Erythroblast (primary cell): ENCODE measurements around the gene FSTL4.

ENCODE experiments used
- DNase-seq, 2 experiments: peaks; one replicate each; lab custom pipeline; 2025; lab: John Stamatoyannopoulos, UW
- GATA1 ChIP-seq: IDR thresholded peaks from 2 replicates; pipeline ENCODE4 v1.6.1; 2011; ENCODE audit warnings: low read depth, mild to moderate bottlenecking, control low read depth, low read length, moderate library complexity
- POLR2A ChIP-seq: IDR thresholded peaks from 2 replicates; pipeline ENCODE4 v1.6.1; 2011; ENCODE audit warnings: mild to moderate bottlenecking, low read length

FSTL4 gene

DNA sequence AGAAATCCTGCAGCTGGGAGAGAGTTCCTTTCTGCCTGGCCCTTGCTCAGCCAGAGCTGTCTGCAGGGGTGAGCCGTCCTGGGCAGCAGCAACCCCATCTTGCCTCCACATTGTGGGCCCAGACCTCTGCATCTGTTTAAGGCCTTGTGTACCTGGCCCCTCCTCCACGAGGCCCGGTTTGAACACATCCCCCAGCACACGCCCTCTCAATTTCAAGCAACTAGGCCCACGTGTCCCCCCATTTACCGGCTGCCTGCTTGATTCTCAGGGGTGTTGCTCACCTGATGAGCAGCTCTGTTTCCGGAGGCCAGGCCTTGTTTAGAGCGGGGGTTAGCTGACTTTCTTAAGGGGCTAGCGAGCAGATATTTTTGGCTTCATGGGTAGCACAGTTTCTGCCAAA lies 378.7 kb downstream of the FSTL4 start:
- no peak for DNase-seq
- TF ChIP-seq POLR2A: no peak
- no peak for TF ChIP-seq GATA1

DNA sequence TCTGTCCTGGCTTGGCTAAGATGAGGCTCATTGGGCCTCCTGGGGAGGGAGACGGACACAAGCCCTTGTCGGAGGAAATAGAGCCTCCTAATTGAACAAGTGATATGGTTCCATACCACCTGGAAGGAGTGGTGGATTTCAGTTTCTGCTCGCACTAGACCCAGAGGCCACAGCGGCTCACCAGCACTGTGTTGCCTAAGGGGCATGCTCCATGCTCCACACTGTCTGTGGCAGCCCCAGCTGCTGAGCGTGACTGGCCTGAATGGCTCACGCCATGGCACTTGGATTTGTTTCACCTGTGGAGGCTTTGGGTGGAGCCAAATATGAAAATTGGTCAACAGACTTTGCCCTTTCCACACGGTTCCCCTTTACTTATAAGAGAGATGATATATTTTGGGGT lies 379.4 kb downstream of the FSTL4 start:
- TF ChIP-seq POLR2A: no peak
- no peak for TF ChIP-seq GATA1

DNA sequence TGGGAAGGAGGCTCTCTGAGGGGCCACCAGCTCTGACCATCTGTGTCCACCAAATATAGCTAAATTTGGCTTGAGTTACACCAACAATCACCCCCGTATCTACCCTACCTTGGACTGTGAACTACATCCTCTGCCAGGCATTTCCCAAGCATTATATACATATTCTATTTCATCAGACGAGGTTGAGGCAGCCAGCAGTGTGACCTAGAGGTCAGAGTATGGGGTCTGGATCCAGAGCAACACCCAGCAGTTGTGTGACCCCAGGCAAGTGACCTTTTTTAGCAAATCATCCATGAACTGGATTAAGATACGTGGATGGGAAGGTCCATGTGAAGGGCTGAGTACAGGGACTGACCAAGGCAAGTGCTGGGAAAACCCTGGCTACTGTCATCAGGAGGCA lies 379.9 kb downstream of the FSTL4 start:
- no peak for DNase-seq

More for the DNA sequence above, 379.4 kb downstream of the FSTL4 start:
- DNase-seq: no peak

DNA sequence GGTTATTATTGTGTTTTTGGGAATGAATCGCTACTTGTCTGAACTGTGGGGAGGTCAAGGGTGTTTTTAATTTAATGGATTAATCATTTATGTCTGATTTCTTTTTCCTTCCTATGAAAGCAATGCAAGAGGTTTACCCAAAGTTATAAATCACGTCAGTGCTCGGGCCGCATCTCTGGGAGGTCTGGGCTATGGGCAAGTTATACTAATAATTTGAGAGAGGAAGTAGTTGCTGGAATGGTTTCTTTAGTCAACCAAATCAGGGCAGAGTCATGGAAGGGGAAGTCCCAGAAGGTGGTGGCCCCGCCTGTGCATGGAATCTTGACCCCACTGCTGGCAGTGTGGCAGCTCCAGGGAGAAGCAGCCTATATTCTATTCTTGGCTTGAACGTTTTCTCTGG lies 380.3 kb downstream of the FSTL4 start:
- TF ChIP-seq GATA1: no peak
- TF ChIP-seq POLR2A: no peak
- DNase-seq: no peak

More for the DNA sequence above, 379.9 kb downstream of the FSTL4 start:
- TF ChIP-seq GATA1 (no peak), POLR2A (no peak)

DNA sequence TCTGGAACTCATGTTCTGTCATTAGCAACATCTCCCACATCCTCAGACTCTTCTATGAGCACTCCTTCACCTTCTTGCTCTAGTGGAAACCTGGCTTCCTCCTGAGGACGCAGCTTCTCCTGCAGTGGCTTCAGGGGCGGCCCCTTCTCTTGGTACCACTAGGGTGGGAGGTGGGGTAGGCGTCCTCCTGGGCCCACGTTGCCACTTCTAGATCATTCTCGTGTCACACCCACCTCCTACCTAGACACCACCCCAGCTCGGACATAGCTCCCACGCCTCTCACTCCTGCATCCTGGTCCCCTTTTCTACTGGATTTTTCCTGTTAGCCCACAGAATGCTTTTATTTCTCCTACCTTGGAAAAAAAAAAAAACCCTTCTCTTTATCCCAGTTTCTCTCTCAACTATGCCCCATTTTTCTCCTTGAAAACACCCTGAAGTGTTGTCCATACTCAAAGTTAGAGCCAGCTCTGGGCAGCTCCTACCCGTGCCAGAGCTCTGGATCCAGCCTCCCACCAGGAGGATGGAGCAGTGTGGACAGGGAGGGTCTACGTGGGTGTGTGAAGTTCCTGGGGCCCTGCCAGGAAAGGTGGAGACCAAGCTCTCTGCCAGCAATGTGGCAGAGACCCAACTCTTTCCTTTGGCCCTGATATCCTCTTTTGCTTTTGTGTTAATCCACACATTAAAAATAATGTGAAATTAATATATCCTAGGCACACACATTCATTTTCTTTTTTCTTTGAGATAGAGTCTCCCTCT lies 381.3 kb downstream of the FSTL4 start:
- no peak for TF ChIP-seq POLR2A
- TF ChIP-seq GATA1: no peak

DNA sequence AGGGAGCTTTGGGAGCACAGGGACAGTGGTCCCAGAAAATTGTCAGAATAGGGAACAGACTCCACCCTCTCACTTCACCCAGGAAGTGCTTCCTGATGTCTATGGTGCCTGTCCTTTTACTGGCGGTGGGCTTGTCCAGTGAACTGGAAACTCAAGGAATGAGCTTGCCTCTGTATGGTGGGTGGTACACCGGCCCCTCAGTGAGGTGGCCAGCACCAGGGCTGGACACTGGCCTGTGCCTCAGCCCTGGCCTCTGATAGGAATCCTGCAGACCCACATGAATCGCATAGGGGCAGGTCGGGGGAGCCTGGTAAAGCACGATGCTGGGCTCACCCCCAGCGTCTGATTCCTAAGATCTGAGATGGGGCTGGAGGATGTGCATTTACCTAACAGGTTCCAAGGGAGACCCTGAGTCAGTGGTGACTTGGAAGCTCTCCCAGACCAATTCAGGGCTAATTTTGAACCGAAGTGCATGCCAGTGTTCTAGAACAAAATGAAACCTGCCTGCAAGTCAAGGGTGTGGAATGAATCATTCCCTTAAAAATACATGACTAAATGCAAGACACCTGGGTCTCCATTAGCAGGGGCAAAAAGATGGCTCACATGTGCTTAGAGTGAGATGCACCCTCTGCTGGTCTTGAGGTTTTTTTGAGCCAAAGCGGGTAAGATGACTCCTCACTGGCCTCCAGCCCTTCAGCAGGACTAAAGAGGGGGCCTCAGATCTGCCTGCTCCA lies 382.2 kb downstream of the FSTL4 start:
- no peak for DNase-seq
- TF ChIP-seq GATA1 (no peak), POLR2A (no peak)

More for the DNA sequence above, 381.3 kb downstream of the FSTL4 start:
- DNase-seq: no peak

DNA sequence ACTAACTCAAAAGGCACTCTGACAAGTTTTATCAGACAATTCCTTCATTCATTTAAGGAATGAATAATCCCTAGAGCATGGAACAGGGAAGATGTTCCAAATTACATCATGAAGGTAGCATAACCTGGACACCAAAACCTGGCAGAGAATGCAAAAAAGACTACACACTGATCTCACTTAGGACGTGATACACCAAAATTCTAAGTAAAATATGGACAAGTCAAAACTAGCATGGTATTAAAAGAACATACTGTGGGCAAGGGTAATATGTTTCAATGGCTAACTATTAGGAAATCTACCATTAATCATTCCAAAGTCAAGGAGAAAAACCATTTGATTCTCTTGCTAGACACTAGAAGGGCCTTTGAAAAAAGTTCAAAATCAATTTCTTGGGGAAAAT lies 384.0 kb downstream of the FSTL4 start:
- DNase-seq: no peak
- TF ChIP-seq GATA1 (no peak), POLR2A (no peak)

DNA sequence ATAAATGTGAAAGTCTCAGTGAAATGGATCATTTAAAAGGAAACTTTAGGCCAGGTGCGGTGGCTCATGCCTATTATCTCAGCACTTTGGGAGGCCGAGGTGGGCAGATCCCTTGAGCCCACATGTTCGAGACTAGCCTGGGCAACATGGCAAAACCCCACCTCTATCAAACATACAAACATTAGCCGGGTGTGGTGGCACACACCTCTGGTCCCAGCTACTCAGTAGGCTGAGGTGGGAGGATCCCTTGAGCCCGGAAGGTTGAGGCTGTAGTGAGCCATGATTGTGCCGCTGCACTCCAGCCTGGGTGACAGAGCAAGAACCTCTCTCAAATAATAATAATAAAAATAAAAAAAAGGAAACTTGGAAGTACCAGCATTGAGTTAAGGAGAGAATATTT lies 384.4 kb downstream of the FSTL4 start:
- DNase-seq: no peak
- TF ChIP-seq GATA1 (no peak), POLR2A (no peak)

DNA sequence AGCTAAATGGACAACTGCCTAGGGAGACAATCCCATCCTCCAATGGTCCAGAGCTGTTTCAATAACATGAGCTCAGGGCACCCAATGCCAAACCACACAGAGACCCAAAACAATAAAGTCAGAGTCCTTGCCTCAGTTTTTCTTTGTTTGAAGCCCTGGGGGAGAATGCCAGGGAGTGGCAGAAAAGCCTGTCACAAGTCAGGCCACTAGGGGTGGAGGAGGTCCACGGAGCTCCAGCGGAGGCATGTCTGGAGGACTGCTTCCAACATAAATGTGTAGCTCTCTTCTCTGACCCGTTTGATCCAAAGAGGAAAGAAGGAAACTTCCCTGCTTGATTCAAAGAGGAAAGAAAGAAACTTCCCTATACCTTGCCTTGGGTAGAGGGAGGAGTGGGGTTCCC lies 385.3 kb downstream of the FSTL4 start:
- TF ChIP-seq GATA1: no peak
- no peak for TF ChIP-seq POLR2A
- DNase-seq: no peak

DNA sequence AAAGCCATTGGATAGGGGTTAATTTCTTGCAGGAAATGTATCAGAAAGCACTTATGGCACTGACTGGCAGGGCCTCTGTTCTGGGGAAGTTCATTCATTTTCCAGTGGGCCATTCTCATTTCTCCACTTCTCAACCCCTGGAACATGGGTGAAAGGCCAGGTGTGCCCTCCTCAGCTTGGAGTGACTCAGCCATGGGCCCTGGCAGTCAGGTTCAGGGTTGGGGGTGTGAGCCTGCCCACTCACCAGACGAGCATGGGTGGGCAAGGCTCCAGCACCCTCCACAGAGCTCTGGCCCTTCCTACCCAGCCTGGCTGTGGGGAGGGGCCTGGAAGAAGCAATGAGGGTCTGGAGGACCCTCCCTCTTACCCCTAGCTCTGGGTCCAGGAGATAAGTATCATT lies 386.2 kb downstream of the FSTL4 start:
- no peak for TF ChIP-seq POLR2A
- no peak for TF ChIP-seq GATA1
- no peak for DNase-seq

DNA sequence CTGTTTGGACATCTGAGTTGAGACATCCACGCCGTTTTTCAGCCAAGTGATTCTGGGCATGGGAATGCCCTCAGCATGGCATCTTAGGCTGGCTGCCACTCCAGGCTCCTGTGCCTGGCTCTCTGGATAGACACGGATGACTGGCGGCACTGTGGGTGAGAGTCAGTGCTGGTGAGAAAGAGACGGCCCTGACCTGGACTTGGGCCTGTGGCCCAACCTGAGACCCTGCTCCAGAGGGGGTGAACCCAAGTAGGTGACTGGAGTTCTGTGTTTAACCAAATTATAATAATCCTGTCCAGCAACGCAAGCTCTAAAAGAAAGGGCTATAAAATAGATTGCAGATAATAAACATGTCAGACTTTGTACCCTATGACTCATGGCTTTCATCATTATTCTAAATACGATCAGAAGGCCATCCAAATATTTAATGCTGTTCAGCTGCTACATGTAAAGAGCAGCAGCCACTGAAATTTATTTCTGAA lies 386.6 kb downstream of the FSTL4 start:
- TF ChIP-seq POLR2A (no peak), GATA1 (no peak)
- no peak for DNase-seq

DNA sequence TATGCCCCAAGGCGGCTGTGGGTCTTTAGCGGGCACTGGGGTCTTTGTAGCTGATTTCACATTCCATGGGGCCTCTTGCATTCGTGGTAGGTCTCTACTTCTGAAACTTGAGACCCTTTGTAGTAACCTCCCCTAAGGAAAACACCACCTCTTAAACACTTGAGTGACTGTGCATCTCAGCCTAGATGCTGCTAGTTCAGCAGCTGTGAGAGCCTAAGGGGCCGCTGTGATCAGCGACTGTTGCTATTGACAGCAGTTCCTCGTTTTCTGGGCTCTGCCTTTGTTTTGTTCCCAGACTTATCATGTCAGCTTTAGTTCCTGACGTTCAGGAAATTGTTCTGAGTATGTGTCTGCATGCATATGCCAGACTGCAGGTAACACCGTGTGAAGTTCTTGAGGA lies 389.4 kb downstream of the FSTL4 start:
- TF ChIP-seq GATA1 (no peak), POLR2A (no peak)

DNA sequence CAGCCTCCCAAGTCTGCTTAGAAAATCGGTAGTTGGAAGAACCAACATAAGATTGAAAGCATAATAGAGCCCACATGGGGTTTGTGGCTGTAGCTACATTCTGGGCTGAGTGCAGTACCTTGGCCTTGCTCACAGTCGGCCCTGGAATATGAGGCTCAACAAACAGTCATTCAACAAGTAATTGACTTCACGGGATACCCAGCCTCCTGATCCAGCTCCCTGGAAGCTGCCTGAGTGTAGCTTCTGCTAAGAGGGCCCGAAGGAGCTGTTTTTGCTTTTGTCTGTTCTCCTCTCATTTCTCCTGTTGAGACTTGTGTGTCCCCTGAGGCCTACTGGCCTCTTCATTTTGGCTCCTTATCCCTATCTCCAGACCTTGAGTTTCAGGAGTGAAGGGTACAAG lies 389.8 kb downstream of the FSTL4 start:
- TF ChIP-seq POLR2A (no peak), GATA1 (no peak)
- no peak for DNase-seq

More for the DNA sequence above, 389.4 kb downstream of the FSTL4 start:
- no peak for DNase-seq

DNA sequence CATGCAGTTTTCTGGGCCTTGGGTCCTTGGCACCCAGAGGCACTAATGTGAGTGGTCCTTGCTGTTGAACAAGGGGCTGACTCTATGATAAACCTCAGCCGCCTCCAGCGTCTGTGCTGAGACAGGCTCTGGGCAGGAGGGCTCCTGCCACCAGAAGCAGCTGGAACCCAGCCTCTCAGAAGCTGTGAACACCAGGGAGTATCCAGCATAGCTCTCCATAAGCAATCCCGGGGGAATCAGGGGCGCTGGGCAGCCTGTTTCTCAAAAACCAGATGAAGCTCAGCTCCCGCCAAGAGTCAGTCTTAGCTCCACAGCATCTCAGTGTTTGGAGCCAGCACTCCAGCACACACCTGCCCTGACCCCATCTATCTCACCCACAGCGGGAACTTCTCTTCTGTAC lies 390.3 kb downstream of the FSTL4 start:
- no peak for TF ChIP-seq GATA1
- TF ChIP-seq POLR2A: no peak
- no peak for DNase-seq
